SIG-M5 (cell line): ENCODE results near the gene LRRC73.
"Not testable (repeated sequence)": the region's sequence is repeated elsewhere in the genome, so short reads cannot be mapped to it uniquely, and the experiment has no call there.

Source experiments
- DNase-seq: peaks from one replicate; lab custom pipeline; 2025; lab: John Stamatoyannopoulos, UW

Gene LRRC73

GRCh38 chr6:43492673-43493072 lies 17.5 kb downstream of the LRRC73 start:
- no peak for DNase-seq

DNA sequence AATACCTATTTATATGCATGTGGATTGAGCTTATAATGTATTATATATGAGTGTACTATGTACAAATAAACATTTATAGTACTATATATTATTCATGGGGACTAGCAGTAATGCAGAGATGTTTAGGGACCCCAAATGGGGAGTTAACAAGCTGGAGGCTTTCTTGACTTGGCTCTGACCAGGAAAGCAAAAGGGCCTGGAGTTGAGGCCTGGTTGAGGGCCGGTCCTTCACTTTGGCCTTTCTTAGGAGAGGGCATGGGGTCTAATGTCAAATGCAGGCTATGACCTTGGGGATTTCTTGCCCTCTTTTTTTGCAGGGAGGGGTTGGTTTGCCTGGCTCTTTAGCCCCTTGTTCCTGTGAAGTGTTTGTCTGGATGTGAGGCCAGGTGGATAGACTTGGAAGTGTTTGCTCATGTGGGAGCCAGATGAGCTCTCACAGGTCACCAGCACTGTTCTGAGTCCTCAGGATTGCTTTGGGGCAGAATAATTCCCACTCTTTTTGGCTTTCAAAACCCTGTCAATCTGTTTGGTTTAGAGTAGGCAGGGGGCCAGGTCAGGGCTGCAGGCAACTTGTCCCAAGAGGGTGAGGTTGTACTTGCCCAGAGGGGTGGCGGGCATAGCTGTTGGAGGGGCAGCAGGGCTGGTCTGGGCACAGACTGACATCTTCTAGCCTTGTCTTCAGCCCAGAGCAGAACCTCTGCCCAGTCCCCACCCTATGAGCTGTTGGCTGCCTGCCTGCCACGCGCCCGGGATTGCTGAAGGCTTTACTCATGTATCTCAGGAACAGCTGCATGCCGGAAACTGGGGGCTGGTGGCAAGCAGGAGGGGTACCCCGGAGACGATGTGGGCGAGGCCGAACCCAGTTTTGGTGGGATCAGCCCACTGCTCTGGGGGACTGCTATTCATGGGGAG lies 18.1 kb downstream of the LRRC73 start:
- no peak for DNase-seq

- DNase-seq: no peak
Observed at GRCh38 chr6:43490523-43490939, 19.6 kb downstream of the LRRC73 start.

DNA sequence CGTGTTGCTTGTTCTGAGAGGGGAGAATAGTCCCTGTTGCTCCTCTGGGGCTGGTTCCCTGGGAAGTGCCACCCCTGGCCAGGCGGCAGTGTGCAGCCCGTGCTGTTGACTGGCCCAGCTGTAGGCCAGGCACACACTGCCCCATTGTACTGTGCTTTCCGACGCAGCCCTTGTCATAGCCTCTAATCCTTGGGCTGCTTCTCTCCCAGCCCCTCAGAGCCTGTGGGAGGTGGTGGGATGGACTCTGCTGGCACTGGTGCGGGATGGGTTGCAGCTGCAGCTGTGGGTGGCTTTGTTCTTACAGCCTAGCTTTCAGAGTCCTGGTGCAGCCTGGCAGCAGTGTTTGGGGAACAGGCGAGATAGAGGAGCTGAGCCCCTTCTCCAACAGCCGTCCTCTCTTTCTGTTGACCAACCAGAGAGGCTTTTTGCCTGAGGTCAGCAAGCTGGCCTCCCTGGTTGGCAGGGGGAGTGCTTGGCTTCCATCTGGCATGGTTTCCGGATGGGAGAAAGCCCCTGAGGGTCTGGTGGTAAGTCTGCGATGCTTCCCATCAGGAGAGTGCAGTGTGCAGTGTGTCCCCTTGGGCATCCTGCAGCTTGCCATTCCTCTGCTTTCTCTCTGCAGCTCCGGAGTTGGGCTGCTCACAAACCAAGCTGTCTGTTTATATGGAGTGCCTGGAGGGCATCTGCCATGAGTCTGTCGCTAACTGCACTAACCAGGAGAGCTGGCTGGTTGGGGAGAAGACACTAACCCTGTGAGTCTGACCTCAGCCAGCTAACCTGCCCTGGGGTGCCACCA lies 20.7 kb downstream of the LRRC73 start:
- no peak for DNase-seq

DNA sequence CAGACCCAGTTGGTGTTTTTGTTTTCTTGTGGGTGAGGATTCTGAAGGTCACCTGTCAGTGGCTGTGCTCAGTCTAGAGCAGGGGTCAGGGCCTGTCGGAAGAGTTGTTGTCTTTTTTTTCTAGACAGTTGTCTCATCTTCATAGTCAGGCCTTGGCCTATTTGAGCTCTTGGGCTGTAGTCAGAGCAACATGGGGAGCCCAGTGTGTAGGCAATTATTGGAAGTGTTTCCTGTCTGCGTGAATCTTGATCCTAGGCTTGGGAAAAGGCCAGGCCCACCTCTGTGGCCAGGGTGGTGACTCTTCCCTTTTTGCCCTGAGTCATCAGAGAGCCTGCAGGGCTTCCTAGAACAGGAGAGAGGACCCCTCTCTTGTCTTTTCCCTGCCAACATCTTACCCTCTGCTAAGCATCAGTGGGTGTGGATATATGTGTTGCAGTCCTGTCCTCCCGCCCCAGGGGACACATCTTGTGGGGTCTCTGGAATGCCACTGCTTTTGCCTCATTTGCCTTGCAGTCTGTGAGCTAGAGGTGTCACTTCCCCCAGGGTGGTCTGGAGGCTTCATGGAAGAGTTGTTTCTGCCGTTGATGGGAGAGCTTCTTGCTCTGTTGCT lies 21.4 kb downstream of the LRRC73 start:
- DNase-seq: no peak

GRCh38 chr6:43481591-43482236 lies 28.4 kb downstream of the LRRC73 start:
- DNase-seq: no peak

DNA sequence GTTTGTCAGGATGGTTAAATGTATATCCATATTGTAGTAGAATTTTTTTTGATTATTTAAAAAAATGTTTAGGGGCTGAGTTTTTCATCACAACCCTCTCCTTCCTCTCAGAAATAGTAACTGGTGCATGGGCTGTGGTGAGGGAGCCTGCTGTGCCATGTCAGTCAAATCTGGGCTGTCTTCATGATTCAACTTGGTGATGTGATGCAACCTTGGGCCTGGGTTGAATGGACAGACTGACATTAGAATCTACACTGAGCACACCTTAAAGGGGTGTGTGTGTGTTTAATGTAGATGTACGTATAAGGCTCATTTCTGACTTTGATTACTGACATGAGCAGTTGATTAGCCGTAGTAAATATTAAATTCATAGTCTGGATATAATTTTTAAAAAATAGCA lies 29.1 kb downstream of the LRRC73 start:
- peak; percentile 47 for DNase-seq

- no peak for DNase-seq
Observed at GRCh38 chr6:43478008-43478372, 32.2 kb downstream of the LRRC73 start.

GRCh38 chr6:43477235-43478007 lies 32.7 kb downstream of the LRRC73 start, which contains the start of gene TJAP1:
TSS of gene TJAP1 (plus strand) at chr6:43477570. CDS start at chr6:43499002, 21,432 bp downstream.
- DNase-seq: no peak

DNA sequence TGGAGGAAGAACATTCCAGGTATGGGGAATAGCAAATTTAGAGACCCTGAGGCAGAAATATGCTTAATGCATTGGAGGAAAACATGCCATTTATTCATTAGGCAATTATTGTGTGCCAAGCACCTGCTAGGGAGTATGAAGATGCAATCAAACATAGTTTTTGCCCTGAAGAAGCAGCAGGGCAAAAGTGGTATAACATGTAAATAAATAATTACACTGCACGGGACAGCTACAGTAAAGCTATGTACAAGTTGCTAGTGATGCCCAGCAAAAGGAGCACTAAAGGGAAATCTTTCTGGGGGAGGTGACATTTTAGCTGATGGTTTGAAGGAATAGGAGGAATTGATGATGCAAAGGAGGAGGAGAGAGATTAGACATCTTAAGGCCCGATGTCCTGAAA lies 33.4 kb downstream of the LRRC73 start:
- no peak for DNase-seq

- no peak for DNase-seq
Observed at GRCh38 chr6:43475516-43475915, 34.6 kb downstream of the LRRC73 start.

GRCh38 chr6:43472515-43472914 lies 37.6 kb downstream of the LRRC73 start:
- no peak for DNase-seq

DNA sequence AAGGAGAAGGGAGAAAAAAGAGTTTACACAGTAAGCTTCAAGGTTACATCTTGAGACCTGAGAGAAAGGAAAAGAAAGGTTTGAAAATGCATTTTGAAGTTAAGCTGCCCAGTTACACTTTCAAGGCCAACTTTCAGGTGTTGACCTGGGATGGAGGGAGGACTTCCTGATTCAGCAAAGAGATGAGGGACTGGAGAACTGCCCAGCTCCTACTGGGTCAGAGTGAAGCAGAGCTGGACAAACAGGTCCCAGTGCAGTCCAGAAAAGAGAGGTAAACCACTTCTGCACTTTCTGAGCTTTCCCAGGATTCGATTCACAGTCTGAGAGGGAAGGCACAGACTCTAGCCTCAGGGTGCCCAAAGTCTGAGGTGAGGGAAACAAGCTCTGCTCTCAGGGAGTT lies 38.7 kb downstream of the LRRC73 start:
- no peak for DNase-seq

DNA sequence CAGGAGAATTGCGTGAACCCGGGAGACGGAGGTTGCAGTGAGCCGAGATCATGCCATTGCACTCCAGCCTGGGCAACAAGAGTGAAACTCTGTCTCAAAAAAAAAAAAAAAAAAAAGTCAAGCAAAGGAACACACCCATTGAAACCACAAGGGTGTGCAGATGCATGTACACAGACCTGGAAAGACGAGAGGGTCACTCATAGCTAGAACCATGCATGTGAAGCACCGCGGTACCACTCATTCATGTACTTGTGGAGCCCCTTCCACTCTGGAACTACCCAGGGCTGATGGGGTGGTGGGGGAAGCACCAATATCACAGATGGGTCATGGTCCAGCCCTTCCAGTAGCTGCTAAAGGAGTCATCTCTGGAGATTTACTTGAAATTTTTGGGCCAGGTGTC lies 40.2 kb downstream of the LRRC73 start:
- DNase-seq: no peak

GRCh38 chr6:43468748-43469681 lies 41.1 kb downstream of the LRRC73 start:
- no peak for DNase-seq

- no peak for DNase-seq
Observed at GRCh38 chr6:43468240-43468639, 41.9 kb downstream of the LRRC73 start.

GRCh38 chr6:43467752-43468151 lies 42.4 kb downstream of the LRRC73 start:
- DNase-seq: no peak

DNA sequence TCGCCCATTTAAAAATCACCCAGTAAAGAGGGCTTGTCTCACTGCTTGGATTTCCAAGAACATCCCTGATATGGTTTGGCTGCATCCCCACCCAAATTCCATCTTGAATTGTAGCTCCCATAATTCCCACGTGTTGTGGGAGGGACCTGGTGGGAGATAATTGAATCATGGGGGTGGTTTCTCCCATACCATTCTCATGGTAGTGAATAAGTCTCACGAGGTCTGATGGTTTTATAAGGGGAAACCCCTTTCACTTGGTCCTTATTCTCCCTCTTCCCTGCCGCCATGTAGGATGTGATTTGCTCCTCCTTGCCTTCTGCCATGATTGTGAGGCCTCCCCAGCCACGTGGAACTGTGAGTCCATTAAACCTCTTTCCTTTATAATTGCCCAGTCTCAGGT lies 42.9 kb downstream of the LRRC73 start:
- not testable (repeated sequence) for DNase-seq

DNA sequence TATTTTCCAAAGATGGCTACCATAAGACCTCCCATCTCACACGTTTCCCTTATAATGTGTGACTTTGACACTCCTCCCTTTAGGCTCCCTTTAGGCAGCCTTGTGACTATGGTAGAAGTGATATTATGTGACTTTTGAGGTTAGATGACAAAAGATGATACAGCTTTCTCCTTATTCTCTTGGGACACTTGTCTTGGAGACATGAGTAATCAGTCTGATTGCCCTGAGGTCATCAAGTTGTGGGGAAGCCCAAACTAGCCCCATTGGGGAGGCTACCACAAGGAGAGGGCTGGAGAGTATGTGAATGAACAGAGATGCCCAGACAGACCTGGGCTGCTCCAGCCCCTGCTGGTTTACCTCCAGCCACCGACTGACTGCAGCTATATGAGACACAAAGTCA lies 44.2 kb downstream of the LRRC73 start:
- DNase-seq: no peak

GRCh38 chr6:43464337-43464736 lies 45.8 kb downstream of the LRRC73 start:
- no peak for DNase-seq
